ENCODE data around the gene LDB1. TPM values are rescaled to one million over a fixed set of nuclear protein-coding genes. Genes with fewer than 3 reads are reported as not detected.

The LDB1 gene
- total and polyA plus RNA-seq, 2 of the 13 experiments (the other 11 are each of a cell fraction or from before 2014, with no cell fraction given), result 17.2 to 45.5 TPM

DNA sequence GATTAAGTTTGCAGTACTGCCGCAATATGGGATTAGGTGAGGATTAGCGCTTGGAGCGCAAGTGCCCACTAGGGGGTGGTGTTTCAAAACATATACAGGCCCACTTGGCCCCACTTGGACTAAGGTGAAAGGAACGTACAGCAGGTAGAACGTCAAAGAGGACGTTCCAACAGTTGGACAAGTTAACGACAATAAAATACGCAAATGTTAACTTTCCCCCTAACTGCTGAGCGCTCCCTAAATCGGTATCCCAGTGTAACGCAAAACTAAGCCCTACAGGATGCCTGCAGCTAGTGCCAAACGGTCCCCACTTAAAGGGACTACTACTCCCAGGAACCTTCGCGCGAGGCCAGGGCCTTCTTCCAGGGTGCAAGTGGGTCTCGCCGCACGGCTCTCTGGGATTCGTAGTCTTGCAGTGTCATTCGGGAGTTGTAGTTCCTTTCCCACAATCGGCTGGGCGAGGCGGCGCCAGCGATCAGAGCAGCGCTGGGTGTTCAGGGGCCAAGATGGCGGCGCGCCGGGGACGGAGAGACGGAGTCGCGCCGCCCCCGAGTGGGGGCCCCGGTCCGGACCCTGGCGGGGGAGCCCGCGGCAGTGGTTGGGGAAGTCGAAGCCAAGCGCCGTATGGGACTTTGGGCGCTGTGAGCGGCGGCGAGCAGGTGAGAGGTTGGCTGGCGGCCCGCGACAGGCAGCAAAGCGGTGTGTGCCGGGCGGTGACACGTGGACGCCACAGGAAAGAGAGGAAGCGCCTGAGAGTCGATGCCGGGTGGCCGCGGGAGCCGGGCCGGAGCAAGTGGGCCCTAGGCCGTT, 12.6 kb upstream of the LDB1 start, which contains the start of gene PPRC1 (continued):
- TF ChIP-seq, protein P1, sequence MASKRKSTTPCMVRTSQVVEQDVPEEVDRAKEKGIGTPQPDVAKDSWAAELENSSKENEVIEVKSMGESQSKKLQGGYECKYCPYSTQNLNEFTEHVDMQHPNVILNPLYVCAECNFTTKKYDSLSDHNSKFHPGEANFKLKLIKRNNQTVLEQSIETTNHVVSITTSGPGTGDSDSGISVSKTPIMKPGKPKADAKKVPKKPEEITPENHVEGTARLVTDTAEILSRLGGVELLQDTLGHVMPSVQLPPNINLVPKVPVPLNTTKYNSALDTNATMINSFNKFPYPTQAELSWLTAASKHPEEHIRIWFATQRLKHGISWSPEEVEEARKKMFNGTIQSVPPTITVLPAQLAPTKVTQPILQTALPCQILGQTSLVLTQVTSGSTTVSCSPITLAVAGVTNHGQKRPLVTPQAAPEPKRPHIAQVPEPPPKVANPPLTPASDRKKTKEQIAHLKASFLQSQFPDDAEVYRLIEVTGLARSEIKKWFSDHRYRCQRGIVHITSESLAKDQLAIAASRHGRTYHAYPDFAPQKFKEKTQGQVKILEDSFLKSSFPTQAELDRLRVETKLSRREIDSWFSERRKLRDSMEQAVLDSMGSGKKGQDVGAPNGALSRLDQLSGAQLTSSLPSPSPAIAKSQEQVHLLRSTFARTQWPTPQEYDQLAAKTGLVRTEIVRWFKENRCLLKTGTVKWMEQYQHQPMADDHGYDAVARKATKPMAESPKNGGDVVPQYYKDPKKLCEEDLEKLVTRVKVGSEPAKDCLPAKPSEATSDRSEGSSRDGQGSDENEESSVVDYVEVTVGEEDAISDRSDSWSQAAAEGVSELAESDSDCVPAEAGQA (IDR thresholded peaks at IDR 0.05; ENCODE audit: low read depth), result peak; percentile 87
- TF ChIP-seq, protein P1 (CRISPR knock-in tag; IDR thresholded peaks at IDR 0.05; ENCODE audit: borderline replicate concordance), result no peak
- no peak for TF ChIP-seq ZNF260 (CRISPR knock-in tag; IDR thresholded peaks at IDR 0.05; ENCODE audit: borderline replicate concordance, low read depth)
- TF ChIP-seq, protein P2, sequence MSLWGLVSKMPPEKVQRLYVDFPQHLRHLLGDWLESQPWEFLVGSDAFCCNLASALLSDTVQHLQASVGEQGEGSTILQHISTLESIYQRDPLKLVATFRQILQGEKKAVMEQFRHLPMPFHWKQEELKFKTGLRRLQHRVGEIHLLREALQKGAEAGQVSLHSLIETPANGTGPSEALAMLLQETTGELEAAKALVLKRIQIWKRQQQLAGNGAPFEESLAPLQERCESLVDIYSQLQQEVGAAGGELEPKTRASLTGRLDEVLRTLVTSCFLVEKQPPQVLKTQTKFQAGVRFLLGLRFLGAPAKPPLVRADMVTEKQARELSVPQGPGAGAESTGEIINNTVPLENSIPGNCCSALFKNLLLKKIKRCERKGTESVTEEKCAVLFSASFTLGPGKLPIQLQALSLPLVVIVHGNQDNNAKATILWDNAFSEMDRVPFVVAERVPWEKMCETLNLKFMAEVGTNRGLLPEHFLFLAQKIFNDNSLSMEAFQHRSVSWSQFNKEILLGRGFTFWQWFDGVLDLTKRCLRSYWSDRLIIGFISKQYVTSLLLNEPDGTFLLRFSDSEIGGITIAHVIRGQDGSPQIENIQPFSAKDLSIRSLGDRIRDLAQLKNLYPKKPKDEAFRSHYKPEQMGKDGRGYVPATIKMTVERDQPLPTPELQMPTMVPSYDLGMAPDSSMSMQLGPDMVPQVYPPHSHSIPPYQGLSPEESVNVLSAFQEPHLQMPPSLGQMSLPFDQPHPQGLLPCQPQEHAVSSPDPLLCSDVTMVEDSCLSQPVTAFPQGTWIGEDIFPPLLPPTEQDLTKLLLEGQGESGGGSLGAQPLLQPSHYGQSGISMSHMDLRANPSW (CRISPR knock-in tag; IDR thresholded peaks at IDR 0.05; ENCODE audit: borderline replicate concordance), result no peak; the same call in 1 of the 2 replicates
- 0 out of 2 replicates have a peak, but pooled peaks have one; percentile 62 for TF ChIP-seq FUBP1 (CRISPR knock-in tag; IDR thresholded peaks at IDR 0.05; ENCODE audit: borderline replicate concordance)
- TF ChIP-seq NFATC3 (CRISPR knock-in tag; IDR thresholded peaks at IDR 0.05), result no peak
- peak; percentile 69 for TF ChIP-seq ZNF883 (CRISPR knock-in tag; IDR thresholded peaks at IDR 0.05; ENCODE audit: not compliant biosample characterization)
- no peak; the same call in 1 of the 2 replicates for TF ChIP-seq BCL6 (CRISPR knock-in tag; IDR thresholded peaks at IDR 0.05)
- no peak for TF ChIP-seq ZNF275 (CRISPR knock-in tag; IDR thresholded peaks at IDR 0.05; ENCODE audit: borderline replicate concordance)
- TF ChIP-seq CREM (IDR thresholded peaks at IDR 0.05), result peak; percentile 99
- TF ChIP-seq CREM (CRISPR knock-in tag; IDR thresholded peaks at IDR 0.05), result no peak
- TF ChIP-seq THAP9 (CRISPR knock-in tag; IDR thresholded peaks at IDR 0.05; ENCODE audit: borderline replicate concordance), result peak; percentile 90; the same call in 1 of the 2 replicates
